NCI-H1417 treated with DMSO at 0.1 percent for 48 hours (cell line): ENCODE data around the gene IRX1.

ENCODE experiments used
- DNase-seq: peaks from one replicate; lab custom pipeline; 2025; lab: John Stamatoyannopoulos, UW

IRX1 gene

DNA sequence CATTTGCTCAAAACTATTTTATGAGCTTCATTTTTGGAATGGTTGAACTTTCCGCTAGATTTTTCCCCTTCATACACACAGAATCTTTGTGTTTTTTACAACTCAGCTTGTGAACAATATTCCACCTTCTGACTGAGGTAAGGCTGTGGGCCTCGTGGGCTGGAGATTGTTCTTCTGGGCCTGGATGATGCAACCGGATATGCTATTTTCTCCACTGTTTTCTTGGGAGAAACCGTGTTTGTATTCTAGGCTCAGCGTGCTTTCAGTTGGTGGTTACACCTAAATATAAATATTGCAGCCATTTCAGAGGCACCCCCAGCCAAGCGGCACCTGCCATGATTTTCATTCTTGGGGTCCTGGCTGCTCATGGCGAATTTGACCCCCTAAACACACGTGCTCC, 55.2 kb downstream of the IRX1 start:
- DNase-seq: no peak
